Activated CD4-positive, alpha-beta memory T cell treated with anti-CD3 and anti-CD28 coated beads, Interleukin-2, amount 10 ng/mL, durations not matched to agents 7 days and 5 days (primary cell): ENCODE data around the gene SND1. TPM values are rescaled to one million over a fixed set of nuclear protein-coding genes. Genes with fewer than 3 reads are reported as not detected.
"Not testable (repeated sequence)": the region's sequence is repeated elsewhere in the genome, so short reads cannot be mapped to it uniquely, and the experiment has no call there.

ENCODE experiments used
- CTCF ChIA-PET: fragments of 350-600 bp; sonication (Branson Sonifier 250); formaldehyde crosslinking; loops from one replicate; lab custom pipeline; 2021; ENCODE audit warnings: antibody characterized with exemption, inconsistent platforms; lab: Charles Lee
- POLR2A ChIA-PET: fragments of 350-600 bp; sonication (Branson Sonifier 250); formaldehyde crosslinking; loops from one replicate; lab custom pipeline; 2021; ENCODE audit warnings: antibody characterized with exemption; lab: Charles Lee
- DNase-seq: peaks from one replicate; pipeline ENCODE4 v3.0.0-alpha.2; 2020
- H3K27ac Mint-ChIP-seq: one replicate; pipeline ENCODE4 v1.8.0; 2021; ENCODE audit warnings: mild to moderate bottlenecking, mixed read lengths
- H3K27me3 Mint-ChIP-seq: one replicate; pipeline ENCODE4 v1.8.0; 2021; ENCODE audit warnings: mixed read lengths
- H3K36me3 Mint-ChIP-seq: one replicate; pipeline ENCODE4 v1.8.0; 2021; ENCODE audit warnings: low read depth, mixed read lengths
- H3K4me1 Mint-ChIP-seq: one replicate; pipeline ENCODE4 v1.8.0; 2021; ENCODE audit warnings: mixed read lengths
- H3K4me3 Mint-ChIP-seq: one replicate; pipeline ENCODE4 v1.8.0; 2021; ENCODE audit warnings: mild to moderate bottlenecking, mixed read lengths
- H3K9me3 Mint-ChIP-seq: one replicate; pipeline ENCODE4 v1.8.0; 2021; ENCODE audit warnings: mixed read lengths
- total RNA-seq, 2 experiments: library from RNA; stranded (reverse); gene quantifications; one replicate each; pipeline ENCODE4 v1.2.3, GENCODE V29; 2021

The SND1 gene
- total RNA-seq, 2 experiments from 2014 or later: 171 to 175 TPM

DNA sequence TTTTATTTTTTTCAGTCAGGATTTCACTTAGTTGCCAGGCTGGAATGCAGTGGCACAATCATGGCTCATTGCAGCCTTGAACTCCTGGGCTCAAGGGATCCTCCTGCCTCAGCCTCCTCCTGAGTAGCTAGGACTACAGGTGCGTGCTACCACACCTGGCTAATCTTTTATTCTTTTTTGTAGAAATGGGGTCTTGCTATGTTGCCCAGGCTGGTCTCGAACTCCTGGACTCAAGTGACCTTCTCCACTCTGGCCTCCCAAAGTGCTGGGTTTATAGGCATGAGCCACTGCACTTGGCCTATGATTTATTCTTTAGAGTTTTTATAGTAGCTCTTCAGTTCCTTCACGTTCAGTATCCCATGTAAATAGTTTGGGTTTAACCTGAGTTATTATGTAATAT, 5.5 kb downstream of the SND1 start:
- Mint-ChIP-seq H3K9me3 (no peaks in the 10 kb centered on the region), H3K36me3 (peaks cover 59% of the 10 kb centered on the region), H3K27ac (no peak overlapping the region), H3K27me3 (no peaks in the 10 kb centered on the region), H3K4me1 (peaks cover 51% of the 10 kb centered on the region), H3K4me3 (no peak overlapping the region)
- ChIA-PET CTCF (no interaction called here), POLR2A (no interaction called here)
- DNase-seq: no peak

DNA sequence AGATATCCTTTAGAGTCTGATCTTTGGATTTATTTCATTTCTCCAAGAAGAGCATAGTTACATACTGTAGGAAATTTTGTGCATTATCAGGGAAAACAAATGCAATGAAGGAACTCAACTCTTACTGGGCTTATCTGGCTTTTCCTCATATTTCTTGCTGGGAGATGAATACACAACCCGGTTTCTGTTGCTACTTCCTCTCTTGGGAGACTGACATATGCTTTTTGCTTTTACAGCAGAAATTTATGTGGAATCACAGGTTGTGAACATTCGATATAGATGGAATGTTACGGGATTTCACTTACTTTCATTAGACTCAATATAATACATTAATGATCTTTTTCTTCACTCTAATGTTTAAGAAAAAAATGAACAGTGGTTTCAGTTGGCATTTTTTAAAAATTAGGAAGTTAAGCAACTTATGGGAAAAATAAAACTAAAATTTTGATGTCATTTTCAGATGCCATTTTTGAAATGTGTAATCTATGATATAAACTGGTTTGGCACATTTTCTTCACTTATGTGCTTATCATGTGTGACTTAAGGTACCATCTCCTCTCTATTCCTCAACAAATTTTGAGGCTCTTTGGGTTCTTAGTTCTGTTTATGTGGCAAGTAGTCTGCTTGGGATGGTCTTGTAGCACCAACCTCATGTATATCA, 7.1 kb downstream of the SND1 start:
- DNase-seq: no peak
- no peak overlapping the region for H3K4me3 Mint-ChIP-seq
- H3K36me3 Mint-ChIP-seq: peaks cover 55% of the 10 kb centered on the region
- peaks cover 40% of the 10 kb centered on the region for H3K4me1 Mint-ChIP-seq
- H3K9me3 Mint-ChIP-seq: no peaks in the 10 kb centered on the region
- H3K27me3 Mint-ChIP-seq: no peaks in the 10 kb centered on the region
- POLR2A ChIA-PET: no interaction called here
- CTCF ChIA-PET: no interaction called here
- H3K27ac Mint-ChIP-seq: no peak overlapping the region

DNA sequence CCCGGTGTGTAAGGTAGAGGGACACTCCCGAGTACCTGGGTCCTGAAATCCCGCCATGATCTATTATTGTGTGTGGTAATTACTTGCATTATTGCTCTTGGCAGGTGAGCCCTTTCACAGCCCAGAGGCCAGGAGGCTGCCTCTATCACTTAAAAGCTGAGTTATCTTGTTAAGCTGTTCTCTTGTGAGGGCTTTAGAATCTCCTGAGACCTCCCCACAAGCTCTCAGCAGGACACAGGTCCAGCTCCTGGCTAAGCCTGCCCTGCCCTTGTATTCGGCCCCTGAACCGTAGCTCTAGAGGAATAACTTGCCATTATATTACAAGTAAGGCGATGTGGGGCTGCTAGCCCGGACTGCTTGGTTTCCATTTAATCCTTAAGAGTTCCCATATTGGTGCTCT, 13.9 kb downstream of the SND1 start:
- H3K27me3 Mint-ChIP-seq: no peaks in the 10 kb centered on the region
- no peak overlapping the region for H3K27ac Mint-ChIP-seq
- no peaks in the 10 kb centered on the region for H3K9me3 Mint-ChIP-seq
- DNase-seq: no peak
- peaks cover 44% of the 10 kb centered on the region for H3K36me3 Mint-ChIP-seq
- peaks cover 31% of the 10 kb centered on the region for H3K4me1 Mint-ChIP-seq
- H3K4me3 Mint-ChIP-seq: no peak overlapping the region
- ChIA-PET CTCF (no interaction called here), POLR2A (no interaction called here)

DNA sequence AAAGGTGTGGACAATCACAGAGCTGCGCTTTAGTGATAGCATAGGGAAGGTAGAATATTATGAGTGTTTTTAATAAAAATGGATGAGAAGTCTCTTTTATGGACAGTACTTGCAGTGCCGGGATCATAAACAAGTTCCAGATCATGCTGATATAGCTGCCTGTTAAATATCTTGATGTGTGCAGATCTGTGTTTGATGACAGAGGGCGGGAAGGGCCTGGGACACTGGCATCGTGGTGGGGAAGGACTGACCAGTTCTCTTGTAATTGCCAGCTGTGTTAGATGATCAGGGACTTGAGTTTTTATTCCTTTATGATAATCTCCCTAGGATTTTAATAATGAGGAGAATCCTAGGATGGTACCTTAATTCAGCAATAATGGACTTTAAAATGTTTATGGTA, 14.6 kb downstream of the SND1 start:
- Mint-ChIP-seq H3K27ac (no peak overlapping the region), H3K4me3 (no peak overlapping the region), H3K27me3 (no peaks in the 10 kb centered on the region), H3K9me3 (no peaks in the 10 kb centered on the region), H3K36me3 (peaks cover 45% of the 10 kb centered on the region), H3K4me1 (peaks cover 31% of the 10 kb centered on the region)
- no peak for DNase-seq
- CTCF ChIA-PET: no interaction called here
- POLR2A ChIA-PET: no interaction called here

- H3K4me3 Mint-ChIP-seq: no peak overlapping the region
- H3K4me1 Mint-ChIP-seq: peaks cover 31% of the 10 kb centered on the region
Measured at GRCh38 chr7:127667017-127667670, 15.2 kb downstream of the SND1 start.

DNA sequence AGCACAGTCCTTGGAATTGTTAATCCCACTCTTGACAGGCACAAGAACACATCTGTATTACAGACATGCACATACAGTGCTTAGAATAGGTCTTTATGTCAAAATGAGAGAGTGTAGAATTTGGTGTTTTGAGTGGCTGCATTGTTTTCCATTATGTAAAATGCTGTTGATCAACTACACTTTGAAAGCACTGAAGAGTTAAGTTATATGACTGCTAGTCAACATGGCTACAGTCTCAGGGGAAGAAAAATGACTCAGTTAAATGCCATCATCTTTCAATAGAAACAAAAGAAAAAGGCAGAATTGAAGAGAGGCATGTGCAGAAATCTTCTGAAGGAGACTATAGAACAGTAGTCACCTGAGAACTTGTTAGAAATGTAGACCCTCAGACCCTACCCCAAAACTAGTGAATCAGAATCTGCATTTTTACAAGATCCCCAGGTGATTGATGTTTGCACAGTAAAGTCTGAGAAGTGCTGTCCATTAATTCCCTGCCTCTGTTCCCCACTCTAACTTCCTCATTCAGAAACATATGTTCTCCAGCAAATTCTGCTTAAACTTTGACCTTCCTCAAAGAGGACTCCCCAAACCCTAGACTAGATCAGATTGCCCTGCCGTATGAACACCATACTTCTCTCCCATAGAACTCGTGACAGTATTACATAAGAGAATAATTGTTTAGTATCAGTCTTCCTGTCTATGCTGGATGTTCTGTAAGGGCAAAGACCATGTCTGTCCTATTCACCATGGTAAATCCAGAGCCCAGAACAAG, 16.0 kb downstream of the SND1 start:
- Mint-ChIP-seq H3K4me3 (no peak overlapping the region), H3K27me3 (no peaks in the 10 kb centered on the region), H3K4me1 (peaks cover 31% of the 10 kb centered on the region), H3K36me3 (peaks cover 53% of the 10 kb centered on the region), H3K27ac (no peak overlapping the region), H3K9me3 (peaks cover 3% of the 10 kb centered on the region)
- POLR2A ChIA-PET: no interaction called here
- CTCF ChIA-PET: no interaction called here
- DNase-seq: no peak

More at GRCh38 chr7:127667017-127667670, 15.2 kb downstream of the SND1 start:
- peaks cover 3% of the 10 kb centered on the region for H3K9me3 Mint-ChIP-seq
- ChIA-PET POLR2A (no interaction called here), CTCF (no interaction called here)
- no peaks in the 10 kb centered on the region for H3K27me3 Mint-ChIP-seq
- H3K27ac Mint-ChIP-seq: no peak overlapping the region
- no peak for DNase-seq
- peaks cover 48% of the 10 kb centered on the region for H3K36me3 Mint-ChIP-seq

DNA sequence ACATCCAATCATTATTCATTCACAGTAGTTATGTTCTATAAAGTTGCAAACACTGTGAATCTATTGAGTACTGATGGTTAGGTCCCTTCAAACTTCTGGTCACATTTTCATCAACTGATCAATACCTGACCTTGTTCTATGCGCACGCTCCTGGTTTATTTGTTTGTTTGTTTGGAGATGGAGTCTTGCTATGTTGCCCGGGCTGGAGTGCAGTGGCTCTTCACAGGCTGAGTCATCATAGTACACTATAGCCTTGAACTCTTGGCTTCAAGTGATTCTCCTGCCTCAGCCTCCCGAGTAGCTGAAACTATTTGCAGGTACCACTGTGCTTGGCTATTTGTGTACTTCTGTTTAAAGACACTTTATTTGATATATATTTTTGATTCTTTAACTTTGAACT, 19.3 kb downstream of the SND1 start:
- Mint-ChIP-seq H3K4me3 (no peak overlapping the region), H3K9me3 (peaks cover 3% of the 10 kb centered on the region), H3K27ac (no peak overlapping the region), H3K4me1 (peaks cover 24% of the 10 kb centered on the region), H3K27me3 (no peaks in the 10 kb centered on the region), H3K36me3 (peaks cover 55% of the 10 kb centered on the region)
- POLR2A ChIA-PET: no interaction called here
- CTCF ChIA-PET: no interaction called here
- DNase-seq: no peak

- Mint-ChIP-seq H3K27ac (no peak overlapping the region), H3K36me3 (peaks cover 69% of the 10 kb centered on the region), H3K9me3 (peaks cover 3% of the 10 kb centered on the region), H3K4me1 (peaks cover 22% of the 10 kb centered on the region), H3K27me3 (no peaks in the 10 kb centered on the region), H3K4me3 (no peak overlapping the region)
- POLR2A ChIA-PET: no interaction called here
- CTCF ChIA-PET: interaction anchor here (1.0 kb wide), 1 partner anchor 34 kb away, joined by 3 read pairs; no protein-coding TSS in a partner anchor
- no peak for DNase-seq
Measured at GRCh38 chr7:127673902-127674301, 21.9 kb downstream of the SND1 start.

- POLR2A ChIA-PET: no interaction called here
- CTCF ChIA-PET: interaction anchor here (1.0 kb wide), 1 partner anchor 34 kb away, joined by 3 read pairs; no protein-coding TSS in a partner anchor
- DNase-seq: no peak
- Mint-ChIP-seq H3K4me1 (peaks cover 22% of the 10 kb centered on the region), H3K36me3 (peaks cover 71% of the 10 kb centered on the region), H3K4me3 (no peak overlapping the region), H3K9me3 (peaks cover 3% of the 10 kb centered on the region), H3K27ac (no peak overlapping the region), H3K27me3 (no peaks in the 10 kb centered on the region)
Measured at GRCh38 chr7:127674361-127674760, 22.4 kb downstream of the SND1 start.

- POLR2A ChIA-PET, CTCF ChIA-PET: not testable (repeated sequence)
- H3K4me1 Mint-ChIP-seq: peaks cover 24% of the 10 kb centered on the region
Measured at GRCh38 chr7:127674923-127675322, 22.9 kb downstream of the SND1 start.

GRCh38 chr7:127675721-127676120, 23.7 kb downstream of the SND1 start:
- Mint-ChIP-seq H3K9me3 (peaks cover 12% of the 10 kb centered on the region), H3K4me3 (no peak overlapping the region), H3K4me1 (peaks cover 24% of the 10 kb centered on the region), H3K36me3 (peaks cover 74% of the 10 kb centered on the region), H3K27ac (no peak overlapping the region), H3K27me3 (no peaks in the 10 kb centered on the region)
- DNase-seq: no peak
- CTCF ChIA-PET: no interaction called here
- POLR2A ChIA-PET: no interaction called here

More at GRCh38 chr7:127674923-127675322, 22.9 kb downstream of the SND1 start:
- DNase-seq, H3K9me3 Mint-ChIP-seq, H3K27me3 Mint-ChIP-seq, H3K4me3 Mint-ChIP-seq, H3K27ac Mint-ChIP-seq: not testable (repeated sequence)
- H3K36me3 Mint-ChIP-seq: peaks cover 73% of the 10 kb centered on the region

DNA sequence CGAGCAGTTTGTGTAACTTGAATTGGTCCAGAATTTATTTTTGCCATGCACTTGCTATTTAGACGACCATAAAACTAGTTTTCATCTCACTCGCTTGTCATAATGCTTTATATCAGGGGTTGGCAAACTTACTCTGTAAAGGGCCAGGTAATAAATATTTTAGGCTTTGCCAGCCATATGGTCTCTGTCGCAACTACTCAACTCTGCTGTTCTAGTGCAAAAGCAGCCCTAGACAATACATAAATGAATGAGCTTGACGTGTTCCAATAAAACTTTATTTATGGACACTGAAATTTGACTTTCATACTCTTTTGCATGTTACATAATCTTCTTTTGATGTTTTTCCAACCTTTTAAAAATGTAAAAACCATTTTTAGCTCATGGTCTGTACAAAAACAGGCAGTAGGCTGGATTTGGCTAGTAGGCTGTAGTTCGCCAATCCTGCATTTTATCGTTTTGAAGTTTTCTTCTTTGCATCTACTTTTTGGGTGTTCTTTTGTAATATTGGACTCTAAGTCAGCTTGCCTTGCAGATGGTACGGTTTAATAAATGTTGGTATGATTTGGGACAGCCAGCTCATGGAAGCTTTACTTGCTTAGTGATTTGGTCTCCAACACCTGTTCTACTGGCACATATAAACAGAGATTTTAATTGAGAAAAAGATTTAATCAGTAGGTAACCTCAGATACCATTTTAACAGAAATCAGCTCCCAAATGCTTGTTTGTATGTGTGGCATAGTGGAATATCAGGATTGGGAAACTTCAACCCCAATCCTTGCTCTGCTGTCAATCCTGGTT, 25.6 kb downstream of the SND1 start:
- Mint-ChIP-seq H3K4me3 (no peak overlapping the region), H3K9me3 (peaks cover 9% of the 10 kb centered on the region), H3K27me3 (no peaks in the 10 kb centered on the region), H3K4me1 (peaks cover 30% of the 10 kb centered on the region), H3K27ac (no peak overlapping the region), H3K36me3 (peaks cover 76% of the 10 kb centered on the region)
- ChIA-PET CTCF (interaction anchor here (1.0 kb wide), 1 partner anchor 23 kb away, joined by 3 read pairs; no protein-coding TSS in a partner anchor), POLR2A (no interaction called here)
- DNase-seq: no peak
